ENCODE results near the gene PCIF1. TPM values are rescaled to one million over a fixed set of nuclear protein-coding genes. Genes with fewer than 3 reads are reported as not detected.

The PCIF1 gene
- total and polyA plus RNA-seq, 9 of the 15 experiments (the other 6 are each of a cell fraction or from before 2014, with no cell fraction given), result 5.8 to 29.4 (median 11.3) TPM

- peak; percentile 61 for ATAC-seq
- FAIRE-seq, result peak; percentile 72
- CTCF ChIA-PET (ENCODE audit: low intra/inter-chr PET ratio), result interaction anchor here (1.1 kb wide), 2 partner anchors 15 to 16 kb away, joined by 3 read pairs; no protein-coding TSS in a partner anchor
- Histone ChIP-seq H3K9ac (ENCODE audit: insufficient read depth in 1 of 2, low read depth in 2 of 2, low read length in 2 of 2) (peak overlapping the region in 1 of 2 experiments; percentile 47; a peak in 1 of 4 replicates), H3K27me3 (ENCODE audit: control insufficient read depth in 2 of 2, insufficient read depth in 2 of 2, low read length in 2 of 2) (no peaks in the 10 kb centered on the region), H3K27ac (ENCODE audit: extremely low read depth, low read depth, low read length) (no peak overlapping the region), H3K36me3 (ENCODE audit: control insufficient read depth, insufficient read depth, low read length) (no peaks in the 10 kb centered on the region), H3K79me2 (ENCODE audit: control insufficient read depth, insufficient read depth, low read length) (no peaks in the 10 kb centered on the region), H4K20me1 (replicated peaks; ENCODE audit: control insufficient read depth, insufficient read depth, low read length) (no peaks in the 10 kb centered on the region), H3K4me3 (no peak overlapping the region), H3K9me3 (replicated peaks; ENCODE audit: control insufficient read depth, insufficient read depth, low read depth, low read length) (no peaks in the 10 kb centered on the region; the same call in 1 of the 2 replicates), H3K9me1 (ENCODE audit: control insufficient read depth, insufficient read depth, low read length) (no peaks in the 10 kb centered on the region), H3K4me2 (ENCODE audit: insufficient read depth, low read length) (no peak overlapping the region), H2AFZ (ENCODE audit: low read depth, low read length) (peak overlapping the region; percentile 26; the same call in 1 of the 2 replicates), H3K4me1 (replicated peaks in 1 of 2; ENCODE audit: control insufficient read depth in 2 of 2, insufficient read depth in 2 of 2, low read length in 2 of 2) (peaks cover 21 to 24% of the 10 kb centered on the region in 2 experiments)
- intact Hi-C loops (cut with micrococcal nuclease), result no loop called here
- DNase-seq (ENCODE audit: extremely low read depth in 1 of 4, low spot score in 3 of 4), result peak in 2 of 4 experiments; percentile 39 to 55
- in situ Hi-C loops (cut with MboI), result no loop called here
- POLR2A ChIA-PET, result interaction anchor here (0.8 to 0.9 kb wide), 2 partner anchors 9 to 128 kb away, joined by 3 read pairs; partner anchors contain the start of genes ACOT8 and ZSWIM3
- no TSS peak for BruUV-seq (replicated peaks)
- whole genome bisulfite sequencing (ENCODE audit: insufficient coverage, low coverage, missing lambda C conversion rate), result 47% methylated on average over 7 of the region's 7 CpGs
- TF ChIP-seq CTCF (IDR thresholded peaks at IDR 0.05 in 2 of 3, conservative IDR thresholded peaks at IDR 0.05 in 1 of 3; ENCODE audit: insufficient read depth in 2 of 3, low read depth in 1 of 3, low read length in 3 of 3) (peak; percentile 36 to 57 (median 44); a peak in 4 of 6 replicates), ZNF316 (IDR thresholded peaks at IDR 0.05) (peak; percentile 58), CHD1 (IDR thresholded peaks at IDR 0.05; ENCODE audit: low read length) (no peak), MYNN (IDR thresholded peaks at IDR 0.05) (no peak), MYNN (CRISPR knock-in tag; IDR thresholded peaks at IDR 0.05) (no peak), ZBTB1 (CRISPR knock-in tag; IDR thresholded peaks at IDR 0.05; ENCODE audit: borderline replicate concordance, low read depth) (no peak), E2F6 (IDR thresholded peaks at IDR 0.05; ENCODE audit: borderline replicate concordance in 1 of 2, extremely low read depth in 1 of 2, insufficient read depth in 1 of 2, insufficient read length in 1 of 2, low read depth in 1 of 2, low read length in 1 of 2, poor library complexity in 1 of 2, severe bottlenecking in 1 of 2) (no peak), RFX1 (IDR thresholded peaks at IDR 0.05) (no peak), MTA2 (IDR thresholded peaks at IDR 0.05; ENCODE audit: low read depth) (no peak), ZNF830 (CRISPR knock-in tag; IDR thresholded peaks at IDR 0.05) (no peak), NUFIP1 (IDR thresholded peaks at IDR 0.05; ENCODE audit: partially characterized antibody) (no peak), FOXA1 (IDR thresholded peaks at IDR 0.05; ENCODE audit: borderline replicate concordance) (no peak), KAT8 (IDR thresholded peaks at IDR 0.05; ENCODE audit: low read depth) (no peak), ZNF785 (CRISPR knock-in tag; IDR thresholded peaks at IDR 0.05) (no peak)
- TF ChIP-seq, protein P1, sequence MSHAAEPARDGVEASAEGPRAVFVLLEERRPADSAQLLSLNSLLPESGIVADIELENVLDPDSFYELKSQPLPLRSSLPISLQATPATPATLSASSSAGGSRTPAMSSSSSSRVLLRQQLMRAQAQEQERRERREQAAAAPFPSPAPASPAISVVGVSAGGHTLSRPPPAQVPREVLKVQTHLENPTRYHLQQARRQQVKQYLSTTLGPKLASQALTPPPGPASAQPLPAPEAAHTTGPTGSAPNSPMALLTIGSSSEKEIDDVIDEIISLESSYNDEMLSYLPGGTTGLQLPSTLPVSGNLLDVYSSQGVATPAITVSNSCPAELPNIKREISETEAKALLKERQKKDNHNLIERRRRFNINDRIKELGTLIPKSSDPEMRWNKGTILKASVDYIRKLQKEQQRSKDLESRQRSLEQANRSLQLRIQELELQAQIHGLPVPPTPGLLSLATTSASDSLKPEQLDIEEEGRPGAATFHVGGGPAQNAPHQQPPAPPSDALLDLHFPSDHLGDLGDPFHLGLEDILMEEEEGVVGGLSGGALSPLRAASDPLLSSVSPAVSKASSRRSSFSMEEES (CRISPR knock-in tag; IDR thresholded peaks at IDR 0.05), result no peak
- TF ChIP-seq, protein P2, sequence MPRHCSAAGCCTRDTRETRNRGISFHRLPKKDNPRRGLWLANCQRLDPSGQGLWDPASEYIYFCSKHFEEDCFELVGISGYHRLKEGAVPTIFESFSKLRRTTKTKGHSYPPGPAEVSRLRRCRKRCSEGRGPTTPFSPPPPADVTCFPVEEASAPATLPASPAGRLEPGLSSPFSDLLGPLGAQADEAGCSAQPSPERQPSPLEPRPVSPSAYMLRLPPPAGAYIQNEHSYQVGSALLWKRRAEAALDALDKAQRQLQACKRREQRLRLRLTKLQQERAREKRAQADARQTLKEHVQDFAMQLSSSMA (CRISPR knock-in tag; IDR thresholded peaks at IDR 0.05), result no peak
Measured at GRCh38 chr20:45985573-45985972, 51.1 kb downstream of the PCIF1 start.

All from K562 (cell line).